ENCODE measurements around the gene CPED1. TPM values are rescaled to one million over a fixed set of nuclear protein-coding genes. Genes with fewer than 3 reads are reported as not detected.

Gene CPED1
- total and polyA plus RNA-seq, 10 of the 15 experiments (the other 5 are each of a cell fraction or from before 2014, with no cell fraction given) = 0.01 to 0.77 (median 0.10) TPM; not detected in 1

- RAD21 ChIA-PET (ENCODE audit: unreplicated experiment) = no interaction called here
- POLR2A ChIA-PET = no interaction called here
- intact Hi-C loops (cut with micrococcal nuclease; ENCODE audit: unreplicated experiment) = no loop called here
- no peaks in the 10 kb centered on the region for H3K9me3 ChIP-seq (replicated peaks; ENCODE audit: control insufficient read depth, insufficient read depth, low read length)
- DNase-seq (ENCODE audit: low read depth, low spot score) (no peak), FAIRE-seq (no peak), ATAC-seq (no peak)
- H3K9ac ChIP-seq (ENCODE audit: control insufficient read depth, insufficient read depth, low read length) = no peak overlapping the region
- no TSS peak for BruUV-seq (replicated peaks)
- no peaks in the 10 kb centered on the region for H4K20me1 ChIP-seq (ENCODE audit: control insufficient read depth, insufficient read depth)
- H3K36me3 ChIP-seq (ENCODE audit: control insufficient read depth in 2 of 2, insufficient read depth in 2 of 2, low read length in 1 of 2) = no peaks in the 10 kb centered on the region; a peak in 1 of 4 replicates
- peaks cover 7 to 10% of the 10 kb centered on the region in 2 experiments for H3K27me3 ChIP-seq (replicated peaks in 1 of 2; ENCODE audit: control insufficient read depth in 2 of 2, insufficient read depth in 2 of 2, low read length in 1 of 2)
- peaks cover 5% of the 10 kb centered on the region for H3K4me1 ChIP-seq (ENCODE audit: control insufficient read depth, insufficient read depth, low read length)
- no peak overlapping the region for H3K27ac ChIP-seq (ENCODE audit: control insufficient read depth, insufficient read depth)
- 89% methylated on average over 4 of the region's 4 CpGs for WGBS (ENCODE audit: insufficient coverage, insufficient replicate concordance, low lambda C conversion rate, missing lambda C conversion rate)
- H3K79me2 ChIP-seq (ENCODE audit: control insufficient read depth, insufficient read depth, low read length) = no peaks in the 10 kb centered on the region
- no peak overlapping the region for H3K4me2 ChIP-seq (ENCODE audit: control insufficient read depth, insufficient read depth)
- in situ Hi-C loops (cut with MboI) = no loop called here
- SMC1A ChIA-PET (ENCODE audit: uncharacterized antibody, unreplicated experiment) = no interaction called here
- CTCF ChIA-PET = no interaction called here
- H2AFZ ChIP-seq (ENCODE audit: control insufficient read depth, low read depth, low read length) = no peak overlapping the region
- H3K4me3 ChIP-seq = no peak overlapping the region
- TF ChIP-seq RELB (IDR thresholded peaks at IDR 0.05; ENCODE audit: low read depth) = no peak
- no peak for TF ChIP-seq ZNF207 (IDR thresholded peaks at IDR 0.05; ENCODE audit: borderline replicate concordance)
- no peak for TF ChIP-seq SKIL (IDR thresholded peaks at IDR 0.05; ENCODE audit: low read depth, poor library complexity, severe bottlenecking)
- no peak for TF ChIP-seq BCLAF1 (IDR thresholded peaks at IDR 0.05)
- no peak for TF ChIP-seq CEBPZ (IDR thresholded peaks at IDR 0.05; ENCODE audit: low read depth, low read length)
- no peak for TF ChIP-seq IRF4 (IDR thresholded peaks at IDR 0.05; ENCODE audit: low read depth, low read length)
- TF ChIP-seq PKNOX1 (IDR thresholded peaks at IDR 0.05) = no peak
- no peak for TF ChIP-seq LARP7 (IDR thresholded peaks at IDR 0.05)
- TF ChIP-seq MYC (IDR thresholded peaks at IDR 0.05; ENCODE audit: insufficient read depth, insufficient read length, insufficient replicate concordance, low read length, severe bottlenecking) = no peak
- no peak for TF ChIP-seq JUNB (IDR thresholded peaks at IDR 0.05)
- no peak for TF ChIP-seq WRNIP1 (IDR thresholded peaks at IDR 0.05; ENCODE audit: borderline replicate concordance, low read depth, low read length)
- no peak for TF ChIP-seq YBX1 (IDR thresholded peaks at IDR 0.05)
Observed at GRCh38 chr7:121334376-121334775, 345.9 kb downstream of the CPED1 start.
